GM19397 (cell line): ENCODE data around the gene SPRTN.

Source experiments
- ATAC-seq: cut with Tn5 transposase; IDR thresholded peaks from one replicate; pipeline ENCODE4 v1.9.1; 2021; ENCODE audit warnings: mild to moderate bottlenecking, moderate library complexity; ENCODE audit not compliant: unreplicated experiment

Gene SPRTN

GRCh38 chr1:231338270-231339128 lies at the start of gene SPRTN:
SPRTN (plus strand) TSS chr1:231338293; CDS start chr1:231338384, 91 bp downstream.
- no peak for ATAC-seq

GRCh38 chr1:231295938-231296337 lies 42.2 kb upstream of the SPRTN start:
- no peak for ATAC-seq

- ATAC-seq: no peak
These were observed 36.1 kb upstream of the SPRTN start for GRCh38 chr1:231301990-231302389.

- ATAC-seq: no peak
These were observed 27.6 kb upstream of the SPRTN start for GRCh38 chr1:231310391-231310934.

GRCh38 chr1:231311720-231312431 lies 26.2 kb upstream of the SPRTN start:
- ATAC-seq: no peak

GRCh38 chr1:231312432-231312788 lies 25.7 kb upstream of the SPRTN start:
- no peak for ATAC-seq

- ATAC-seq: no peak
These were observed 24.4 kb upstream of the SPRTN start for GRCh38 chr1:231313661-231314060.

GRCh38 chr1:231315887-231316286 lies 22.2 kb upstream of the SPRTN start:
- ATAC-seq: no peak

GRCh38 chr1:231317306-231318014 lies 20.6 kb upstream of the SPRTN start:
- no peak for ATAC-seq

- ATAC-seq: no peak
These were observed 20.1 kb upstream of the SPRTN start for GRCh38 chr1:231318015-231318355.

GRCh38 chr1:231318568-231318967 lies 19.5 kb upstream of the SPRTN start:
- no peak for ATAC-seq

GRCh38 chr1:231319080-231319479 lies 19.0 kb upstream of the SPRTN start:
- ATAC-seq: no peak

- no peak for ATAC-seq
These were observed 15.1 kb upstream of the SPRTN start for GRCh38 chr1:231322880-231323530.

GRCh38 chr1:231324660-231325059 lies 13.4 kb upstream of the SPRTN start:
- ATAC-seq: no peak

- no peak for ATAC-seq
These were observed 11.8 kb upstream of the SPRTN start for GRCh38 chr1:231326248-231326647.

GRCh38 chr1:231327617-231328016 lies 10.5 kb upstream of the SPRTN start:
- ATAC-seq: no peak

- no peak for ATAC-seq
These were observed 8.6 kb upstream of the SPRTN start for GRCh38 chr1:231329483-231329882.

- no peak for ATAC-seq
These were observed 5.3 kb upstream of the SPRTN start for GRCh38 chr1:231332761-231333160.

- no peak for ATAC-seq
These were observed 3.9 kb upstream of the SPRTN start for GRCh38 chr1:231334079-231334666.

GRCh38 chr1:231334952-231335351 lies 3.1 kb upstream of the SPRTN start:
- no peak for ATAC-seq
